Right ventricle myocardium superior (tissue), 1 donor: ENCODE data around the gene ADGRG6. TPM values are rescaled to one million over a fixed set of nuclear protein-coding genes. Genes with fewer than 3 reads are reported as not detected.
A peak's percentile ranks its signal among the peaks of the same experiment; 100 is the strongest.

Experiments used
- ATAC-seq: fragments of 200-7000 bp; cut with Tn5 transposase; one replicate; pipeline ENCODE4 v1.9.1; 2020; ENCODE audit warnings: mild to moderate bottlenecking; ENCODE audit not compliant: poor library complexity
- DNase-seq: peaks from one replicate; pipeline ENCODE4 v3.0.0-alpha.2; 2020
- intact Hi-C: fragments of 100-400 bp; cut with DNase I; formaldehyde crosslinking; loops from one replicate; pipeline ENCODE4 v1.11.2; 2022
- total RNA-seq: library from RNA; stranded (reverse); fragmentation: NEBNext Ultra II Directional; extraction: Animal tissue kit (Norgen Biotek cat#: 25700); gene quantifications from one replicate; pipeline ENCODE4 v1.2.1, GENCODE V29; 2021
- donor health status: DM: no; HTN: yes; CAD: no; lungs with severe emphysema.

The ADGRG6 gene
- total RNA-seq, 1 donor from 2014 or later = 3.2 TPM

GRCh38 chr6:142359271-142359960, 57.6 kb downstream of the ADGRG6 start:
- intact Hi-C loops = no loop called here
- ATAC-seq = no peak
- DNase-seq = no peak

GRCh38 chr6:142361345-142361744, 59.5 kb downstream of the ADGRG6 start:
- intact Hi-C loops = no loop called here
- DNase-seq = no peak

GRCh38 chr6:142361779-142362750, 60.3 kb downstream of the ADGRG6 start:
- intact Hi-C loops = no loop called here
- no peak for ATAC-seq
- no peak for DNase-seq

More at GRCh38 chr6:142361345-142361744, 59.5 kb downstream of the ADGRG6 start:
- ATAC-seq = no peak

- DNase-seq (no peak), ATAC-seq (no peak)
- intact Hi-C loops = no loop called here
Observed at GRCh38 chr6:142367061-142367460, 65.3 kb downstream of the ADGRG6 start.

- intact Hi-C loops = no loop called here
- DNase-seq (peak; percentile 41), ATAC-seq (peak; percentile 72)
Observed at GRCh38 chr6:142367501-142368018, 65.8 kb downstream of the ADGRG6 start.

GRCh38 chr6:142369266-142369665, 67.5 kb downstream of the ADGRG6 start:
- DNase-seq (no peak), ATAC-seq (no peak)
- intact Hi-C loops = no loop called here

GRCh38 chr6:142372348-142372747, 70.5 kb downstream of the ADGRG6 start:
- no peak for ATAC-seq

GRCh38 chr6:142373268-142374090, 71.7 kb downstream of the ADGRG6 start:
- DNase-seq (no peak), ATAC-seq (no peak)
- intact Hi-C loops = no loop called here

More at GRCh38 chr6:142372348-142372747, 70.5 kb downstream of the ADGRG6 start:
- intact Hi-C loops = no loop called here
- no peak for DNase-seq

GRCh38 chr6:142374091-142374770, 72.4 kb downstream of the ADGRG6 start:
- DNase-seq (no peak), ATAC-seq (no peak)
- intact Hi-C loops = no loop called here

GRCh38 chr6:142374965-142375733, 73.3 kb downstream of the ADGRG6 start:
- no peak for DNase-seq
- ATAC-seq = no peak
- intact Hi-C loops = no loop called here

- ATAC-seq = no peak
- intact Hi-C loops = no loop called here
- no peak for DNase-seq
Observed at GRCh38 chr6:142376115-142376514, 74.3 kb downstream of the ADGRG6 start.

GRCh38 chr6:142376800-142377496, 75.1 kb downstream of the ADGRG6 start:
- intact Hi-C loops = no loop called here
- DNase-seq (no peak), ATAC-seq (no peak)

GRCh38 chr6:142377497-142377848, 75.7 kb downstream of the ADGRG6 start:
- intact Hi-C loops = no loop called here
- ATAC-seq (no peak), DNase-seq (no peak)

GRCh38 chr6:142378138-142378875, 76.5 kb downstream of the ADGRG6 start:
- intact Hi-C loops = no loop called here
- DNase-seq = no peak
- ATAC-seq = peak; percentile 68

- intact Hi-C loops = loop anchor here (10.0 kb wide), 1 partner anchor 236 kb away; the partner anchor contains the start of genes NMBR and VTA1
- DNase-seq (peak; percentile 62), ATAC-seq (no peak)
Observed at GRCh38 chr6:142380626-142381025, 78.8 kb downstream of the ADGRG6 start.

GRCh38 chr6:142381181-142381580, 79.4 kb downstream of the ADGRG6 start:
- DNase-seq = no peak
- ATAC-seq = no peak
- intact Hi-C loops = loop anchor here (10.0 kb wide), 1 partner anchor 236 kb away; the partner anchor contains the start of genes NMBR and VTA1
